DND-41 (cell line): ENCODE results near the gene TF.

ENCODE experiments used
- ATAC-seq: fragments of 200-7000 bp; cut with Tn5 transposase; 3 replicates; pipeline ENCODE4 v1.9.1; 2021; ENCODE audit warnings: low read depth; ENCODE audit not compliant: insufficient read depth
- DNase-seq: peaks from one replicate; pipeline ENCODE4 v3.0.0-alpha.2; 2020
- H2AFZ ChIP-seq: 2 replicates; pipeline ENCODE4 v1.6.0; 2012; ENCODE audit warnings: low read depth, low read length
- H3K27ac ChIP-seq: 2 replicates; pipeline ENCODE4 v1.5.1; 2012; ENCODE audit warnings: low read length, inconsistent platforms
- H3K27me3 ChIP-seq: fragments of 200-600 bp; sonication (generic); 2 replicates; pipeline ENCODE4 v1.6.0; 2012; ENCODE audit warnings: low read length, mild to moderate bottlenecking, inconsistent platforms; ENCODE audit not compliant: insufficient read depth, poor library complexity
- H3K36me3 ChIP-seq: 2 replicates; pipeline ENCODE4 v1.5.1; 2012; ENCODE audit warnings: low read length, inconsistent platforms; ENCODE audit not compliant: insufficient read depth
- H3K4me1 ChIP-seq: 2 replicates; pipeline ENCODE4 v1.5.1; 2012; ENCODE audit warnings: mild to moderate bottlenecking, low read length; ENCODE audit not compliant: insufficient read depth
- H3K4me2 ChIP-seq: 2 replicates; pipeline ENCODE4 v1.6.0; 2012; ENCODE audit warnings: mild to moderate bottlenecking, moderate library complexity, low read length, inconsistent platforms; ENCODE audit not compliant: insufficient read depth
- H3K4me3 ChIP-seq, 2 experiments: fragments of 200-600 bp in 1 of 2; shearing (Covaris generic) in 1 of 2; 2 replicates each; pipeline ENCODE4 v1.5.1; 2012 to 2016; ENCODE audit warnings: inconsistent platforms in 2 of 2, low read length in 2 of 2, mild to moderate bottlenecking in 2 of 2, low read depth in 1 of 2, moderate library complexity in 1 of 2
- H3K79me2 ChIP-seq: 2 replicates; pipeline ENCODE4 v1.6.0; 2012; ENCODE audit warnings: low read length, inconsistent platforms; ENCODE audit not compliant: insufficient read depth
- H3K9ac ChIP-seq: 2 replicates; pipeline ENCODE4 v1.6.0; 2012; ENCODE audit warnings: low read depth, mild to moderate bottlenecking, inconsistent platforms, low read length, moderate library complexity
- H3K9me3 ChIP-seq: 2 replicates; pipeline ENCODE4 v1.5.1; 2012; ENCODE audit warnings: low read length, moderate library complexity, mild to moderate bottlenecking, inconsistent platforms; ENCODE audit not compliant: insufficient read depth, severe bottlenecking
- H4K20me1 ChIP-seq: 2 replicates; pipeline ENCODE4 v1.6.0; 2012; ENCODE audit warnings: low read length; ENCODE audit not compliant: insufficient read depth
- EZH2 ChIP-seq: IDR thresholded peaks from 3 replicates; pipeline ENCODE4 v1.6.1; 2012; ENCODE audit warnings: borderline replicate concordance, low read depth, mild to moderate bottlenecking, moderate library complexity, low read length, inconsistent platforms; ENCODE audit not compliant: severe bottlenecking
- TF ChIP-seq, protein P1 (sequence below): IDR thresholded peaks from 2 replicates; pipeline ENCODE4 v1.5.1; 2012; ENCODE audit warnings: borderline replicate concordance, low read length, moderate library complexity, mild to moderate bottlenecking; ENCODE audit not compliant: poor library complexity, severe bottlenecking; ENCODE audit errors: extremely low read depth

TF gene

DNA sequence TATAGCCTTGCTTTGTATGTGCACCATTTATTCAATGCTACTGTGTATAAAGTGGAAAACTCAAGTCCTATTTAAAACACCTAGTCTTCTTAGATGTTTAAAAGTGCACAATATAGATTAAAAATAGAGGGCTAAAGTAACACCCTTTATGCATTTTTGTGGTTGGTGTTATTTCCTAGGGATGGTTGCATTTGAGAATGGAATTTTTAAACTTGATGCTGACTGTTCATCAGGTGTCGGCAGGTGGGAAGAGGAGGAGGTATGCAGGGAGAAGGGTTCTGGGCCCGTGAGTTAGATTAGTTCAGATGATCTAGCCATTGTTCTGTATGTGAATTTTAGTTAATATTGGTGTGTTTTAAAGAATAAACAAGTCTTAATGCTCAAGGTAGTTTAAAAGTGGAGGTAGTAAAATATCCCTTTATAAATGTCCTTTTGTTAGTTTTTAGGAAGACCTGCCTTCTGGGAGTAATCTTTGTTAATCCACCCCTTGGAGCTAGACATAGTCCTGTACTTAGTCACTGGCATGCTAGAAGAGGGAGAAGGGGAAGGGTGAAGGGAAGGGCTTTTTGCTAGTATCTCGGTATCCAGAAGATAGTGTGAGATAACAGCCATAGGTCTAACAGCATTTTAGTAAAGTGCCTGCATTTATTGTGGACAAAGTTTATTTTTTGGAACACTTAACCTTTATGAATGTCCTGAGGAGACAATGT lies 51.4 kb downstream of the TF start:
- Histone ChIP-seq H3K79me2 (no peaks in the 10 kb centered on the region), H3K4me1 (no peaks in the 10 kb centered on the region), H3K9ac (no peak overlapping the region), H3K27me3 (peaks cover 9% of the 10 kb centered on the region), H3K4me2 (no peak overlapping the region), H3K9me3 (peaks cover 13% of the 10 kb centered on the region), H3K27ac (no peak overlapping the region), H3K36me3 (no peaks in the 10 kb centered on the region), H3K4me3 (no peak overlapping the region), H2AFZ (no peak overlapping the region), H4K20me1 (no peaks in the 10 kb centered on the region)
- no peak for TF ChIP-seq EZH2
- TF ChIP-seq, protein P1, sequence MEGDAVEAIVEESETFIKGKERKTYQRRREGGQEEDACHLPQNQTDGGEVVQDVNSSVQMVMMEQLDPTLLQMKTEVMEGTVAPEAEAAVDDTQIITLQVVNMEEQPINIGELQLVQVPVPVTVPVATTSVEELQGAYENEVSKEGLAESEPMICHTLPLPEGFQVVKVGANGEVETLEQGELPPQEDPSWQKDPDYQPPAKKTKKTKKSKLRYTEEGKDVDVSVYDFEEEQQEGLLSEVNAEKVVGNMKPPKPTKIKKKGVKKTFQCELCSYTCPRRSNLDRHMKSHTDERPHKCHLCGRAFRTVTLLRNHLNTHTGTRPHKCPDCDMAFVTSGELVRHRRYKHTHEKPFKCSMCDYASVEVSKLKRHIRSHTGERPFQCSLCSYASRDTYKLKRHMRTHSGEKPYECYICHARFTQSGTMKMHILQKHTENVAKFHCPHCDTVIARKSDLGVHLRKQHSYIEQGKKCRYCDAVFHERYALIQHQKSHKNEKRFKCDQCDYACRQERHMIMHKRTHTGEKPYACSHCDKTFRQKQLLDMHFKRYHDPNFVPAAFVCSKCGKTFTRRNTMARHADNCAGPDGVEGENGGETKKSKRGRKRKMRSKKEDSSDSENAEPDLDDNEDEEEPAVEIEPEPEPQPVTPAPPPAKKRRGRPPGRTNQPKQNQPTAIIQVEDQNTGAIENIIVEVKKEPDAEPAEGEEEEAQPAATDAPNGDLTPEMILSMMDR: no peak
- ATAC-seq: no peak
- no peak for DNase-seq

DNA sequence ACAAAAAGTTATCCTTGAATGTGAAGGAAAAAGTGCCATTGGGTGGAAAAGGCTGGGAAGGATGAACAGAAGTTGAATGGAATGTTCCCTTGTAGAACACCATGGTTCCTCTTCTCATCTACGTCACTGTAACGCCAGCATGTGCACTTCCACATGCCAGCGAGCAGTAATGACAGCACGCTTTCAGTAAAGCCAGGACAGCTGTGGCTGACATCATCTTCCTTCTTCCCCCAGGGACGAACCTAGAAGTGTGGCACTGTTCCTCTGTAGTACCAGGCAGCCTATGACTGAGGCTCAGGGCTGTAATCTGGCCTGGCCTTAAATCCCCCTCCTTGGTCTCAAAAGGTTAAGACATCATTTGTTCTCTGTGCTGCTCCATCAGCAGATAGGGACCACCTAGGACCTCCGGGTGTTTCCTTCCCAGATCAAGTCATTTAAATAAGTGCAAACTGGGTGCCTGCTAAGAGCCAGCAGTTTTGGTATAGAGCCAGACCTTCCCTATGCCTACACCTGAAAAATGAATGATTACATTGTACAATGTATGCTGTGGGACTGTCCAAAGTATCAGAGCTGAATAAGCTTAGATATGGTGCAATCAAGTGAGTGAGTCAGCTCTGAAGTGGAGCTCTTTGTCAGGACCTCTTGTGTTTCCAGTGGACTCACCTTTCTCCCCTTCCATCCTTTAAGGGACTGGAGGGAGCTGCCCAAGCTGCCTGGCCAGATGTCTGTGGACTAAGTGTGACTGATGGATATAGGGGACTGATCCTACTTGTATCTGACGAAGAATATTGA lies 53.8 kb downstream of the TF start:
- no peak overlapping the region for H3K27ac ChIP-seq
- H3K36me3 ChIP-seq: no peaks in the 10 kb centered on the region
- H3K4me1 ChIP-seq: peaks cover 3% of the 10 kb centered on the region
- peaks cover 4% of the 10 kb centered on the region for H3K9me3 ChIP-seq
- H3K4me2 ChIP-seq: no peak overlapping the region
- DNase-seq: no peak
- no peak overlapping the region for H2AFZ ChIP-seq
- no peaks in the 10 kb centered on the region for H4K20me1 ChIP-seq
- H3K9ac ChIP-seq: no peak overlapping the region
- ATAC-seq: no peak
- TF ChIP-seq EZH2: no peak
- TF ChIP-seq, protein P1: no peak
- H3K79me2 ChIP-seq: no peaks in the 10 kb centered on the region
- no peak overlapping the region for H3K4me3 ChIP-seq
- H3K27me3 ChIP-seq: peaks cover 9% of the 10 kb centered on the region

DNA sequence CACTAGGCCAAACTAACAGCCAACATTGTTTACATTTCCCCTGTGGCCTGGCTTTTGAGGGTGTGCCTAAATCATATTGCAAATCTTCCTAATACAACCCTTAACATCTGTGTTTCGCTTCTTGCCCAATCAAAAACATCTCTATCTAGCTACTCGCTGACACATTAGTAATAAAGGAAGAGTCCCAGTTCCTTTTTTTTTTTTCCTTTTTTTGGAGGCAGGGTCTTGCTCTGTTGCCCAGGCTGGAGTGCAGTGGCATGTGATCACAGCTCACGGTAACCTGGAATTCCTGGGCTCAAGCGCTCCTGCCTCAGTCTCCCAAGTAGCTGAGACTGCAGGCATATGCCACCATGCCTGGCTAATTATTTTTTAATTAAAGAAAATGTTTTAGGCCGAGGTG lies 57.3 kb downstream of the TF start:
- no peak overlapping the region for H3K9ac ChIP-seq
- H3K9me3 ChIP-seq: no peaks in the 10 kb centered on the region
- H3K4me1 ChIP-seq: peaks cover 26% of the 10 kb centered on the region
- TF ChIP-seq EZH2: no peak
- TF ChIP-seq, protein P1: no peak
- H3K79me2 ChIP-seq: peaks cover 20% of the 10 kb centered on the region
- no peak overlapping the region for H3K4me2 ChIP-seq
- H3K4me3 ChIP-seq: no peak overlapping the region
- ATAC-seq: no peak
- no peaks in the 10 kb centered on the region for H4K20me1 ChIP-seq
- H3K36me3 ChIP-seq: peaks cover 11% of the 10 kb centered on the region; the same call in 1 of the 2 replicates
- H3K27ac ChIP-seq: no peak overlapping the region
- peaks cover 9% of the 10 kb centered on the region for H3K27me3 ChIP-seq
- H2AFZ ChIP-seq: no peak overlapping the region
- DNase-seq: no peak
